K562 (cell line): Measurements from ENCODE around the gene DAB2IP. TPM values are rescaled to one million over a fixed set of nuclear protein-coding genes. Genes with fewer than 3 reads are reported as not detected.

Experiments
- ATAC-seq: fragments of 200-7000 bp; cut with Tn5 transposase; 3 replicates; pipeline ENCODE4 v1.9.1; 2020; ENCODE audit warnings: moderate library complexity
- BruUV-seq: library from RNA; stranded (reverse); fragments of 400-500 nt; replicated peaks from 2 replicates; lab custom pipeline; 2021; lab: Mats Ljungman, UMichigan
- CTCF ChIA-PET: fragments of 300-600 bp; formaldehyde crosslinking; extraction: SDS; loops from one replicate; lab custom pipeline; 2021; ENCODE audit warnings: low intra/inter-chr PET ratio; lab: Yijun Ruan, JAX
- POLR2A ChIA-PET: fragments of 300-600, 350-650 bp; sonication (Branson Sonifier 250); formaldehyde crosslinking; extraction: SDS; loops from one replicate; lab custom pipeline; 2021; ENCODE audit warnings: antibody characterized with exemption, inconsistent platforms; lab: Yijun Ruan, JAX
- DNase-seq, 4 experiments: peaks; one replicate each; pipeline versions ENCODE4 v3.0.0 to v3.0.0-alpha.2; 2011 to 2018; ENCODE audit warnings: low spot score in 3 of 4, mixed read lengths in 3 of 4; ENCODE audit errors: extremely low read depth in 1 of 4
- FAIRE-seq: peaks from 2 replicates; lab custom pipeline; 2011; peaks lifted over from hg19 to GRCh38; lab: Jason Lieb, UNC
- H2AFZ ChIP-seq: 2 replicates; pipeline ENCODE4 v1.6.0; 2011; ENCODE audit warnings: low read depth, low read length, control low read depth, inconsistent platforms
- H3K27ac ChIP-seq: fragments of 200-600 bp; 3 replicates; pipeline ENCODE4 v1.8.0; 2011; ENCODE audit warnings: low read depth, mild to moderate bottlenecking, control low read depth, inconsistent platforms, low read length, moderate library complexity, mixed read lengths; ENCODE audit errors: extremely low read depth
- H3K27me3 ChIP-seq, 2 experiments: fragments of 300-600 bp in 1 of 2; 2 replicates in 1 of 2; 3 replicates in 1 of 2; pipeline versions ENCODE4 v1.6.0 to v1.8.0; 2011; ENCODE audit warnings: inconsistent platforms in 2 of 2, low read length in 2 of 2, mild to moderate bottlenecking in 1 of 2, mixed read lengths in 1 of 2, moderate library complexity in 1 of 2; ENCODE audit not compliant: control insufficient read depth in 2 of 2, insufficient read depth in 2 of 2
- H3K36me3 ChIP-seq: fragments of 300-600 bp; 3 replicates; pipeline ENCODE4 v1.8.0; 2011; ENCODE audit warnings: mild to moderate bottlenecking, low read length, inconsistent platforms; ENCODE audit not compliant: control insufficient read depth, insufficient read depth
- H3K4me1 ChIP-seq, 2 experiments: fragments of 200-600 bp in 1 of 2; replicated peaks in 1 of 2; 2 replicates in 1 of 2; 3 replicates in 1 of 2; pipeline versions ENCODE4 v1.5.1 to v1.8.0; 2011; ENCODE audit warnings: inconsistent platforms in 2 of 2, low read length in 2 of 2, mild to moderate bottlenecking in 1 of 2, mixed read lengths in 1 of 2, moderate library complexity in 1 of 2; ENCODE audit not compliant: control insufficient read depth in 2 of 2, insufficient read depth in 2 of 2
- H3K4me2 ChIP-seq: 2 replicates; pipeline ENCODE4 v1.6.1; 2011; ENCODE audit warnings: low read length, control low read depth, inconsistent platforms, mixed read lengths; ENCODE audit not compliant: insufficient read depth
- H3K4me3 ChIP-seq: fragments of 200-600 bp; sonication (generic), shearing (Covaris generic); 2 replicates; pipeline ENCODE4 v1.5.1; 2016; ENCODE audit warnings: control low read depth, inconsistent platforms
- H3K79me2 ChIP-seq: fragments of 200-600 bp; 3 replicates; pipeline ENCODE4 v1.8.0; 2011; ENCODE audit warnings: low read length, inconsistent platforms; ENCODE audit not compliant: control insufficient read depth, insufficient read depth
- H3K9ac ChIP-seq, 2 experiments: 2 replicates each; pipeline versions ENCODE4 v1.6.0 to v1.6.1; 2011; ENCODE audit warnings: low read depth in 2 of 2, low read length in 2 of 2, control low read depth in 1 of 2, inconsistent platforms in 1 of 2, mild to moderate bottlenecking in 1 of 2, mixed read lengths in 1 of 2; ENCODE audit not compliant: insufficient read depth in 1 of 2
- H3K9me1 ChIP-seq: one replicate; pipeline ENCODE4 v1.6.0; 2011; ENCODE audit warnings: inconsistent platforms, mild to moderate bottlenecking, low read length, moderate library complexity; ENCODE audit not compliant: control insufficient read depth, insufficient read depth
- H3K9me3 ChIP-seq: replicated peaks from 2 replicates; pipeline ENCODE4 v1.5.1; 2011; ENCODE audit warnings: low read depth, low read length, inconsistent platforms; ENCODE audit not compliant: control insufficient read depth, insufficient read depth
- H4K20me1 ChIP-seq: replicated peaks from 2 replicates; pipeline ENCODE4 v1.6.1; 2011; ENCODE audit warnings: low read length, inconsistent platforms, mixed read lengths; ENCODE audit not compliant: control insufficient read depth, insufficient read depth
- CHCHD3 ChIP-seq: fragments of 250-450 bp; sonication (Bioruptor Pico); IDR thresholded peaks from 2 replicates; pipeline ENCODE4 v2.1.2; 2022; ENCODE audit warnings: mild to moderate bottlenecking
- HMG20B ChIP-seq: fragments of 250-450 bp; sonication (Bioruptor Pico); IDR thresholded peaks from 2 replicates; pipeline ENCODE4 v1.5.0; 2021; ENCODE audit warnings: mild to moderate bottlenecking
- HOXB6 ChIP-seq: fragments of 250-450 bp; sonication (Bioruptor Pico); IDR thresholded peaks from 2 replicates; pipeline ENCODE4 v1.5.1; 2022; ENCODE audit warnings: mild to moderate bottlenecking, borderline replicate concordance
- KDM1A ChIP-seq, 2 experiments: fragments of 450-650 bp; IDR thresholded peaks; 2 replicates each; pipeline ENCODE4 v1.6.1; 2016; ENCODE audit warnings: mild to moderate bottlenecking in 2 of 2
- KDM5B ChIP-seq: fragments of 200-600 bp; sonication (generic); IDR thresholded peaks from 2 replicates; pipeline ENCODE4 v1.6.1; 2012; ENCODE audit warnings: low read depth, mild to moderate bottlenecking, moderate library complexity, low read length, control low read depth, inconsistent platforms; ENCODE audit not compliant: insufficient replicate concordance
- KLF13 ChIP-seq: fragments of 450-650 bp; IDR thresholded peaks from 2 replicates; pipeline ENCODE4 v1.6.1; 2016; ENCODE audit warnings: missing genetic modification characterization, low read depth, mild to moderate bottlenecking, missing compliant biosample characterization, moderate library complexity, borderline replicate concordance
- NELFE ChIP-seq: IDR thresholded peaks from 2 replicates; pipeline ENCODE4 v1.6.1; 2011; ENCODE audit warnings: mild to moderate bottlenecking; ENCODE audit not compliant: insufficient read depth, insufficient read length
- NFATC3 ChIP-seq: fragments of 450-650 bp; IDR thresholded peaks from 2 replicates; pipeline ENCODE4 v1.6.1; 2017; ENCODE audit warnings: mild to moderate bottlenecking
- PHF8 ChIP-seq: fragments of 200-600 bp; sonication (generic); IDR thresholded peaks from 2 replicates; pipeline ENCODE4 v1.6.1; 2012; ENCODE audit warnings: mixed run types, mild to moderate bottlenecking, inconsistent platforms, low read length, moderate library complexity, borderline replicate concordance
- PTTG1 ChIP-seq: fragments of 450-650 bp; IDR thresholded peaks from 2 replicates; pipeline ENCODE4 v1.6.1; 2016; ENCODE audit warnings: low read depth, mild to moderate bottlenecking, missing genetic modification characterization, missing compliant biosample characterization
- SAFB ChIP-seq: fragments of 200-400 bp; formaldehyde crosslinking; IDR thresholded peaks from 2 replicates; pipeline ENCODE4 v1.6.1; 2017; ENCODE audit warnings: low read depth, low read length, borderline replicate concordance
- TEAD4 ChIP-seq, 2 experiments: sonication (generic) in 1 of 2; formaldehyde crosslinking in 1 of 2; IDR thresholded peaks; 2 replicates each; pipeline versions ENCODE4 v1.6.1 to v1.8.0; 2012 to 2022; ENCODE audit warnings: borderline replicate concordance in 1 of 2, inconsistent platforms in 1 of 2, low read length in 1 of 2, mild to moderate bottlenecking in 1 of 2, missing genetic modification reagents in 1 of 2
- TSC22D4 ChIP-seq: fragments of 450-650 bp; IDR thresholded peaks from 2 replicates; pipeline ENCODE4 v1.6.1; 2016; ENCODE audit warnings: missing genetic modification characterization, missing biosample characterization, control low read depth
- ZNF232 ChIP-seq: sonication (generic); formaldehyde crosslinking; IDR thresholded peaks from 2 replicates; pipeline ENCODE4 v1.8.0; 2022; ENCODE audit warnings: mild to moderate bottlenecking, missing genetic modification reagents
- ZNF57 ChIP-seq: fragments of 450-650 bp; formaldehyde crosslinking; IDR thresholded peaks from 2 replicates; pipeline ENCODE4 v1.4.0; 2020; ENCODE audit warnings: mild to moderate bottlenecking, moderate library complexity
- WGBS: fragments of 100-300 bp; shearing (Covaris generic); methylation state at CpG from one replicate; pipeline ENCODE4 v1.1.6; 2016; ENCODE audit warnings: low coverage, mixed read lengths; ENCODE audit not compliant: insufficient coverage; ENCODE audit errors: missing lambda C conversion rate; 5-methylcytosine and 5-hydroxymethylcytosine counted together
- in situ Hi-C: fragments of 300-500 bp; cut with MboI; formaldehyde crosslinking; loops from 4 replicates; pipeline ENCODE4 v1.15.0; 2018; ENCODE audit warnings: inconsistent platforms, mixed read lengths
- intact Hi-C: fragments of 100-400 bp; cut with micrococcal nuclease; formaldehyde crosslinking; loops from 2 replicates; pipeline ENCODE4 v1.14.2; 2022
- polyA plus RNA-seq, 8 experiments: library from polyadenylated mRNA; depleted of rRNA in 4 of 8; stranded (reverse) in 5 of 8; unstranded in 3 of 8; fragments of >200 nt; fragmentation: Nextera tagmentation in 2 of 8; fragmentation: Illumina TruSeq in 1 of 8; extraction: Ambion mirVana in 2 of 8; extraction: Trizol in 1 of 8; gene quantifications; 2 replicates each; pipeline versions ENCODE4 v1.2.1 to v1.2.3, GENCODE V29; 2011 to 2014; ENCODE audit warnings: inconsistent platforms in 1 of 8, missing spikeins in 1 of 8
- total RNA-seq, 7 experiments: library from RNA; depleted of rRNA in 6 of 7; stranded (reverse); fragments of >200 nt in 6 of 7; fragmentation: Illumina TruSeq in 2 of 7; extraction: Trizol in 2 of 7; gene quantifications; 2 replicates each; pipeline versions ENCODE4 v1.2.1 to v1.2.3, GENCODE V29; 2011 to 2021; ENCODE audit warnings: low replicate concordance in 1 of 7
- TF ChIP-seq, protein P1 (sequence below): fragments of 250-450 bp; sonication (Bioruptor Pico); IDR thresholded peaks from 2 replicates; pipeline ENCODE4 v1.8.0; 2021; ENCODE audit warnings: borderline replicate concordance, mild to moderate bottlenecking, moderate library complexity; ENCODE audit not compliant: poor library complexity, severe bottlenecking
- TF ChIP-seq, protein P2 (sequence below): fragments of 450-650 bp; conservative IDR thresholded peaks from 2 replicates; pipeline ENCODE4 v1.6.1; 2016; ENCODE audit warnings: missing genetic modification characterization, low read depth, mild to moderate bottlenecking, control low read depth, missing compliant biosample characterization
- TF ChIP-seq, protein P3 (sequence below): fragments of 450-650 bp; formaldehyde crosslinking; IDR thresholded peaks from 2 replicates; pipeline ENCODE4 v1.4.0; 2020; ENCODE audit warnings: mild to moderate bottlenecking

The DAB2IP gene
- total and polyA plus RNA-seq, 9 of the 15 experiments (the other 6 are each of a cell fraction or from before 2014, with no cell fraction given), result 0.04 to 0.31 (median 0.08) TPM; not detected in 5

DNA sequence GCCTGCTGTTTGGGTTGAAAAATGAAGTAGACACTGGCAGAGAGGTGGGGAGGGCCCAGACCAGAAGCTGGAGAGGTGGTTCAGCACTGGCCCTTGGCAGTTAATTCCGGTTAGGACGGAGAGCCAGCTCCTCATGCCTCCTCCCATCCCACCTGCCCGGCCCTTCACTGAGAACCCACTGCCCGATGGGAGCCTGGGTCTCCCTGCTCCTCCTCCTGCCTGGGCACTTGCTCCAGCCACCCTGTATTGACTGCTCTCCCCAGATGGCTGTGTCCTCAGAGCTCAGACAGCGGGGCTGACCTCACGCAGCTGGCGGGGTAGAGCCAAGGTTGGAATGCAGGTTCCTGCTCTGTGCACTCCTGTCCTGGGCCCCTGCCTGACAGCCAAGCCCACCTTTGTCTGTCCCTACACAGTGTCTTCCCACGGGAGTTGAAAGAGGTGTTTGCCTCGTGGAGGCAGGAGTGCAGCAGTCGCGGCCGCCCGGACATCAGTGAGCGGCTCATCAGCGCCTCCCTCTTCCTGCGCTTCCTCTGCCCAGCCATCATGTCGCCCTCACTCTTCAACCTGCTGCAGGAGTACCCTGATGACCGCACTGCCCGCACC lies 114.7 kb downstream of the DAB2IP start:
- Histone ChIP-seq H3K36me3 (no peaks in the 10 kb centered on the region), H4K20me1 (peaks cover 28% of the 10 kb centered on the region), H3K9me1 (peaks cover 3% of the 10 kb centered on the region), H3K4me3 (no peak overlapping the region), H3K27me3 (peaks cover 17 to 92% of the 10 kb centered on the region in 2 experiments), H2AFZ (no peak overlapping the region), H3K4me1 (no peaks in the 10 kb centered on the region), H3K27ac (no peak overlapping the region), H3K4me2 (no peak overlapping the region), H3K9ac (no peak overlapping the region), H3K79me2 (no peaks in the 10 kb centered on the region), H3K9me3 (no peaks in the 10 kb centered on the region)
- ATAC-seq, result peak; percentile 42; the same call in 2 of the 3 replicates
- CTCF ChIA-PET, result no interaction called here
- no peak for TF ChIP-seq HOXB6 (CRISPR knock-in tag)
- TF ChIP-seq SAFB, result no peak
- no peak for TF ChIP-seq ZNF232 (CRISPR knock-in tag)
- no peak for TF ChIP-seq KDM5B
- TF ChIP-seq, protein P1, sequence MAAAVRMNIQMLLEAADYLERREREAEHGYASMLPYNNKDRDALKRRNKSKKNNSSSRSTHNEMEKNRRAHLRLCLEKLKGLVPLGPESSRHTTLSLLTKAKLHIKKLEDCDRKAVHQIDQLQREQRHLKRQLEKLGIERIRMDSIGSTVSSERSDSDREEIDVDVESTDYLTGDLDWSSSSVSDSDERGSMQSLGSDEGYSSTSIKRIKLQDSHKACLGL (CRISPR knock-in tag), result no peak
- no peak for TF ChIP-seq NFATC3
- TF ChIP-seq CHCHD3, result no peak
- no peak for TF ChIP-seq TSC22D4 (tag)
- TF ChIP-seq, protein P2, sequence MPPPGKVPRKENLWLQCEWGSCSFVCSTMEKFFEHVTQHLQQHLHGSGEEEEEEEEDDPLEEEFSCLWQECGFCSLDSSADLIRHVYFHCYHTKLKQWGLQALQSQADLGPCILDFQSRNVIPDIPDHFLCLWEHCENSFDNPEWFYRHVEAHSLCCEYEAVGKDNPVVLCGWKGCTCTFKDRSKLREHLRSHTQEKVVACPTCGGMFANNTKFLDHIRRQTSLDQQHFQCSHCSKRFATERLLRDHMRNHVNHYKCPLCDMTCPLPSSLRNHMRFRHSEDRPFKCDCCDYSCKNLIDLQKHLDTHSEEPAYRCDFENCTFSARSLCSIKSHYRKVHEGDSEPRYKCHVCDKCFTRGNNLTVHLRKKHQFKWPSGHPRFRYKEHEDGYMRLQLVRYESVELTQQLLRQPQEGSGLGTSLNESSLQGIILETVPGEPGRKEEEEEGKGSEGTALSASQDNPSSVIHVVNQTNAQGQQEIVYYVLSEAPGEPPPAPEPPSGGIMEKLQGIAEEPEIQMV (tag), result no peak
- no peak for TF ChIP-seq NELFE
- TF ChIP-seq KLF13 (tag), result no peak
- no peak for TF ChIP-seq PTTG1
- no peak for TF ChIP-seq PHF8
- TF ChIP-seq HMG20B (CRISPR knock-in tag), result no peak
- TF ChIP-seq, protein P3, sequence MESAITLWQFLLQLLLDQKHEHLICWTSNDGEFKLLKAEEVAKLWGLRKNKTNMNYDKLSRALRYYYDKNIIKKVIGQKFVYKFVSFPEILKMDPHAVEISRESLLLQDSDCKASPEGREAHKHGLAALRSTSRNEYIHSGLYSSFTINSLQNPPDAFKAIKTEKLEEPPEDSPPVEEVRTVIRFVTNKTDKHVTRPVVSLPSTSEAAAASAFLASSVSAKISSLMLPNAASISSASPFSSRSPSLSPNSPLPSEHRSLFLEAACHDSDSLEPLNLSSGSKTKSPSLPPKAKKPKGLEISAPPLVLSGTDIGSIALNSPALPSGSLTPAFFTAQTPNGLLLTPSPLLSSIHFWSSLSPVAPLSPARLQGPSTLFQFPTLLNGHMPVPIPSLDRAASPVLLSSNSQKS (CRISPR knock-in tag), result no peak
- no peak for TF ChIP-seq ZNF57 (CRISPR knock-in tag)
- TF ChIP-seq KDM1A (IDR thresholded peaks at IDR 0.05), result no peak
- no peak for TF ChIP-seq TEAD4 (IDR thresholded peaks at IDR 0.05; ENCODE audit: low read length)
- TF ChIP-seq TEAD4 (CRISPR knock-in tag; IDR thresholded peaks at IDR 0.05; ENCODE audit: borderline replicate concordance), result no peak
- in situ Hi-C loops (no loop called here), intact Hi-C loops (no loop called here)
- POLR2A ChIA-PET, result interaction anchor here (0.7 kb wide), 1 partner anchor 1174 kb away, joined by 3 read pairs; no protein-coding TSS in a partner anchor
- no peak for FAIRE-seq
- DNase-seq, result no peak
- BruUV-seq, result no TSS peak
- WGBS, result 0% methylated on average over 17 of the region's 19 CpGs
